Anterior cingulate cortex (tissue), 58 donors: ENCODE data around the gene PFKL.
"Not testable (repeated sequence)": the region's sequence is repeated elsewhere in the genome, so short reads cannot be mapped to it uniquely, and the experiment has no call there.

Experiments
- DNase-seq, 58 donors: peaks; one replicate each; lab custom pipeline; 2025; lab: John Stamatoyannopoulos, UW

Gene PFKL

DNA sequence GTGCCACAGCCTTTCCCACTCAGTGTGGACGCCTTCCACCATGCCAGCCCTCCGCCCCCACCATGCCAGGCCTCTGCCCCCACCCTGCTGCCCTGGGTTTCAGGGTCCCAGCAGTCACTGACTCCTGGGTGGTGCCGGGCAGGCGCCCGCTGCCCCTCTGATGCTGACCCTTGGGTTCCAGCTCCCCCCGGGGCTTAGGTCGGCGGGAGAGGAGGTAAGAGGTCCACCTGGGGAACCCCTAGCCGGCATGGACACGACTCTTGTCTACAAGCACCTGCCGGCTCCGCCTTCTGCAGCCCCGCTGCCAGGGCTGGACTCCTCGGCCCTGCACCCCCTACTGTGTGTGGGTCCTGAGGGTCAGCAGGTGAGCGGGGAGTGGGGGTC lies 7.0 kb upstream of the PFKL start:
- DNase-seq = no peak

DNA sequence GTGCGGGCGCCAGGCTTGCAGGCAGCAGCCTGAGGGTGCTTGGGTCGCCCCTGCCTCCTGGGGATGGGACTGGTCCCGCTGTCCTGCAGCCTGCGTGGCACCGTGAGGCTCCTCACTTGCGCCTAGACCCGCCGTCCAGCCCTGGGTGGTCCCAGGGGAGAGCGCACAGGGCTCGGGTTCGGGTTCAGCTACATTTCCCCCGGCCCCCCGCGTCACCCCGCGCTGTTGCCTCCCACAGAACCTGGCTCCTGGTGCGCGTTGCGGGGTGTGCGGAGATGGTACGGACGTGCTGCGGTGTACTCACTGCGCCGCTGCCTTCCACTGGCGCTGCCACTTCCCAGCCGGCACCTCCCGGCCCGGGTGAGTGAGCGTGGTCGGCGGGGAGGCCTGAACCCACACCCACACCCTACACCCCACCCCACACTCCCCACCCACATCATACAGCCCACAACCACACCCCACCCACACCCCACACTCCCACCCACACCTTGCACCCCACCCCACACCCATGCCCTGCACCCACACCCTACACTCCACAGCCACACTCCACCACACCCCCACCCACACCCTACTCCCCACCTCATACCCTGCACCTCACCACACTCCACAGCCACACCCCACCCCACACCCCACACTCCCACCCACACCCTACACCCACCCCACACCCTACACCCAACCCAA lies 6.2 kb upstream of the PFKL start:
- no peak for DNase-seq

DNA sequence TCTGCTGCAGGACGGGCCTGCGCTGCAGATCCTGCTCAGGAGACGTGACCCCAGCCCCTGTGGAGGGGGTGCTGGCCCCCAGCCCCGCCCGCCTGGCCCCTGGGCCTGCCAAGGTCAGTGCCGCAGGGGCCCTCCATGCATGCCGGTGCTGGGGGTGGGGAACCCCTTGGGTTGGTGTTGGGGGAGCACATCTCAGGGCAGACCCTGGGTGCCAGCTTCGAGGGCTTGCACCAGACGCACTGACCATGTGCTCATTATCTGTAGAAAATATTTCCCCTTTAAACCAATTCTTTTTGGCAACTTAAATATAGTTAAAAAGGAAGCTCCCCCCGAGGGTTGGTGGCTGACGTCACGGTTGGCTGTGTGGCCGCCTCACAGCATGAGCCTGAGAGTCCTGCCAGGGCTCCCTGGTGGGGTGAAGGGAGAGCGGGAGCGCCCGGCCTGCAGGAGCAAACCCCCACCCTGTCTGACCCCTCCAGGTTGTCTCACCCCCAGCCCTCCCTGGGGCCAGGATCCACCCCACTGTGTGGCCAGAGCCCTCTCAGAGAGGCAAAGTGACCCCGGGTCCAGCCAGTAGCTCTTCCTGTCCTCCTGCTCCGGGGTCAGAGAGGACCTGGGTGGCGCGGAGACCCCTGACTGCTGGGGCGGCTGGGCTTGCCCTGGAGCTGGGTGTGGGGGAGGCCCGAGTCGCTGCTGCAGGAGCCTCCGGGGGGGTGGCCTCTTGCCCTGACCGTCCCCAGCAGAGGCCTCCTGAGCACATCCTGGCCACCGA lies 5.3 kb upstream of the PFKL start:
- peak in 2 of 58 donors; percentile 25 to 31 for DNase-seq

DNA sequence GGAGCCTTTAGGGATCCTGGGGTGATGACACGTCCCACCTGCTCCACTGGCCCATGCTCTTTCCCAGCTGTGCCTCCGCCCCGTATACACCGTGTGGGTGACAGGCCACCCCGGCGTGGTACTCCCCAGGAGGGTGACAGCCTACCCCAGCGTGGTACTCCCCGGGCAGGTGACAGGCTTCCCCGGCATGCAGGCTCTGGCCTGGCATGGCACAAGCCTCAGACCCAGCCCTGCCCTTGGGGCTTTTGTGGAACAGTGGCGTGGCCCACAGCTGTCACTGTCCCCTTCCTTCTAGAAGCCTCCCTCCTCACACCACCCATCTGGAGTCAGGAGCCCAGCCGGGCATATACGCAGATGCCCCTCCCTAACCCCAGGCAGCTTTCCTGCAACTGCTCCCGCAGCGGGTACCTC lies 4.7 kb upstream of the PFKL start:
- DNase-seq = no peak

- no peak for DNase-seq
These were observed 4.2 kb upstream of the PFKL start for GRCh38 chr21:44295646-44296045.

DNA sequence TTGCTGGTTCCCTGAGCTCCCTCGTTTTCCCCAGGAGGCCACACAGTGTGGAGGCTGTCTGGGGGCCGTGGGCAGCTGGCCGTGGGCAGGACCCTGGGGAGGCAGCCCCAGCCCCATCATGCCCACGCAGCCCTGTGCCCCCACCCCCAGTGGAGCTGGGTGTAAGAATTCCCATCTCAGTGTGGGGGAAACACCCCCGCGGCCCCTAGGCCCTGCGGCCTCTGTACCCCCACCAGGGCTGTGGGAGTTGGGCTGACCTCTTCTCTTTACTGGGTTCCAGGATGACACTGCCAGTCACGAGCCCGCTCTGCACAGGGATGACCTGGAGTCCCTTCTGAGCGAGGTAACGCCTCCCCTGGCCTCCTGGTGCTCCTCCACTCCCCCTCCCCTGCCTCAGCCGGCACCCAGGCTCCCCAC lies 3.7 kb upstream of the PFKL start:
- DNase-seq = no peak

DNA sequence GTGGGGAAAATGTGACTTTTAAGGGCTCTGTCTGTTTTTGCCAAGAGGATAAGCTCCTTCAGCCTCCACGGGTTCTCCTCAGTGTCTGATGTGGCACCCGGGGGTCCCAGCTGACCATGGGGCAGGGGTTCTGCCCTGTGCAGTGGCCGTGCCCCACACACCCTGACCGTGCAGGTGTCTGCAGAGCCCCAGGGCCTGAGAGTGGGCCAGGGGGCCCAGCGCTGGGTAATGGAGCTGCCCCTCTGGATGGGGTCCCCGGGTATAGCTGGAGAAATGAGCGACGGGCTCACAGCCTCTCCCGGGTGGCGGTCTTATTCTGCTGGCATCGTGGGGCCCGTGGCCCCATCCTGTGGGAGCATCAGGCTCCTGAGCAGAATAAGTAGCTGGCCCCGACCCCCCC lies 2.9 kb upstream of the PFKL start:
- DNase-seq = no peak

- DNase-seq = peak in 56 of 58 donors; percentile 13 to 91 (median 76)
These were observed 2.1 kb upstream of the PFKL start for GRCh38 chr21:44297525-44298290.

DNA sequence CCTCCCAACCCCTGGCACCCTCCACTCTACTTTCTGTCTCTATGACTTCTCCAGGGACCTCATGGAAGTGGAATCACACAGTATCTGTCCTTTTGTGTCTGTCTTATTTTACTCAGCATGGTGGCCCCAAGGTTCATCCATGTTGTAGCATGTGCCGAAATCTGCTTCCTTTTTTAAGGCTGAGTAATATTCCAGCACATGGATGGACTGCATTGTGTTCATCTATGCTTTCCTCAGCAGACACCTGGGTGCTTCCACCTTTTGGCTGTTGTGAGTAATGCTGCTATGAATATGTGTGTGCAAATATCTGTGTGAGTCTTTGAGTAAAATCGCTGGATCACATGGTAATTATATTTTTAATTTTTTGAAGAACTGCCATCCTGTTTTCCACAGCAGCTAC lies 1.6 kb upstream of the PFKL start:
- DNase-seq = no peak

DNA sequence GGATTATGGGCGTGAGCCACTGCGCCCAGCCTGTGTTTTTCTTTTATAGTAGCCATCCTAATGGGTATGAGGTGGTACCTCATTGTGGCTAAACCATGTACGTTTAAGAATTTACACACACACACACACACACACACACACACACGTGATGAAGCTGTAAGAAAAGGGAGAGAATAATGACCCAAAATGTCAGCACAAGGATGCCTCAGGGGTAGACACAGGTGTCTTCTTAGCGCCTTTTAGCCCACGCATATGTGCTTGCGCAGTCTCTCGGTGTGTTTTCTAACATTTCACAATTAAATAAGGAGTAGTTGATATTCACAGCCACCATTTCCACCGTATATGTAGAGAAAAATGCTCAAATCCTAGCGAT lies 782 bp upstream of the PFKL start:
- no peak for DNase-seq

- DNase-seq = peak in 34 of 58 donors; percentile 11 to 66 (median 39)
These were observed 558 bp downstream of the PFKL start for GRCh38 chr21:44300262-44300959.

GRCh38 chr21:44301141-44301540 lies 1.3 kb downstream of the PFKL start:
- no peak for DNase-seq

- DNase-seq = peak in 10 of 58 donors; percentile 8 to 50 (median 30)
These were observed 2.1 kb downstream of the PFKL start for GRCh38 chr21:44301961-44302406.

GRCh38 chr21:44302573-44303401 lies 2.9 kb downstream of the PFKL start:
- DNase-seq = not testable (repeated sequence)

DNA sequence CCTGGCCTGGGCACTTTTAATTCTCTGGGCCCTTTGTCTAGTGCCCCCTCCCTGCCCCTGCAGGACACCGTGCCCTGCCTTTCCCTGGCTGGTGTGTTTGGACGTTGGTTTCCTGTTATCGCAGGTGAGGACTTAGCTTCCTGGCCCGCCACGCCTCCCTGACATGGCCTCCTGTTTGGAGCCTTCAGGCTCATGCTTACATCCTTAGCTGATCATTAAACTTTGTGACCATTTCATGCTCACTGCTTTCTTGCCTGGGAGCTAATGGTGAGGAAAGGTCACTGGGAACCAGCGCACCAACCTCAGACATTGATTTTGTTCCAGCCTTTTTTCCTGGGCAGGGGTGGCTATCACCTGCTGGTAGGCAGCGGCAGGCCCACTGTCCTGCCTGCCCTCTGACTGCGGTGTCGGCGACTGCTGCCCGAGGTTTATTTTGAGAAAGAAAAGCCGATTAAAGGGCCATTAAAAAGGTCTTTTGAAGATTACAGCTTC lies 3.7 kb downstream of the PFKL start:
- DNase-seq = peak in 2 of 58 donors; percentile 28 to 29

GRCh38 chr21:44304011-44304616 lies 4.3 kb downstream of the PFKL start:
- DNase-seq = peak in 22 of 58 donors; percentile 21 to 65 (median 42)

- DNase-seq = peak in 51 of 58 donors; percentile 14 to 80 (median 55)
These were observed 5.0 kb downstream of the PFKL start for GRCh38 chr21:44304877-44305293.

GRCh38 chr21:44305691-44306090 lies 5.8 kb downstream of the PFKL start:
- DNase-seq = peak in 10 of 58 donors; percentile 24 to 61 (median 34)
